GM06990 (cell line): ENCODE results near the gene CARMIL1.
"Not testable (repeated sequence)": the region's sequence is repeated elsewhere in the genome, so short reads cannot be mapped to it uniquely, and the experiment has no call there.

ENCODE experiments used
- DNase-seq: peaks from one replicate; pipeline ENCODE4 v3.0.0-alpha.2; 2011; ENCODE audit not compliant: insufficient read length; ENCODE audit errors: extremely low read depth
- H3K27me3 ChIP-seq: replicated peaks from 2 replicates; pipeline ENCODE4 v1.6.0; 2011; ENCODE audit warnings: low read length; ENCODE audit not compliant: control insufficient read depth, insufficient read depth
- H3K36me3 ChIP-seq: 2 replicates; pipeline ENCODE4 v1.5.1; 2011; ENCODE audit warnings: low read length; ENCODE audit not compliant: control insufficient read depth, insufficient read depth
- H3K4me3 ChIP-seq: replicated peaks from 2 replicates; pipeline ENCODE4 v1.5.1; 2011; ENCODE audit warnings: low read depth, mild to moderate bottlenecking, control low read depth, low read length
- TF ChIP-seq, protein P1 (sequence below): IDR thresholded peaks from 2 replicates; pipeline ENCODE4 v1.5.1; 2011; ENCODE audit warnings: low read length, control low read depth, mild to moderate bottlenecking, inconsistent platforms; ENCODE audit not compliant: insufficient read depth, poor library complexity, severe bottlenecking

The CARMIL1 gene

DNA sequence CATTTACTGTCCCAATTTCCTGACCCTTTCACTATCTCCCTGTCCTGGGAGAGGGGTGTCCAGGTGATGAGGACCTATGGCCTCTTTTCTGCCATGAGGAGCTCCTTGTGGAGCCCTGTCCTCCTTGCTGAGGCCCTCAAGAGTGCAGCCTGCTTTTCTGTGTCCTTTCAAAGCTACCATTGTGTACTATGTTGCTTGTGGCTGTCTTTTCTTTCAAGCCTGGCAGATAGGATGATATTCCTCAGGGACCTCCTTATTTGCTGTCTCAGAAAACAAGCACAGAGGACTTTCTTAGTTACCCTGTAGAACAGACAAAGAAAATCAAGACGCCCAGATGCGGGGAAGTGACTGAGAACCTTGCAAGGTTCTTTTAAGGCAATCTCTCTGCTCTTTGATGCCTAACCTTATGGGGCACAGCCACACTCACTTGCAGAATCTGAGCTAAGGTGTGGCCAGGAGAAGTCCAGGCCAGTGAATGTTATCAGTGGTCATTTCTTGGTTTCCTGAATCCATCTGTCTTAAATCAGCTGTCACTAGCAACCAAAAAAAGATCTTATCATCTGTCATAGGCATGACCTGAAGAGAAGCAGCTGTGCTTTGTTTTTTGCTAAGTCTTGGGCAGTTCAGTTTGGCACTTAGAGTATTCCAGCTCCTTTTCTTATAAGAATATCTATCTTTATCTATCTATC is 17.2 kb downstream of the CARMIL1 start:
- TF ChIP-seq, protein P1, sequence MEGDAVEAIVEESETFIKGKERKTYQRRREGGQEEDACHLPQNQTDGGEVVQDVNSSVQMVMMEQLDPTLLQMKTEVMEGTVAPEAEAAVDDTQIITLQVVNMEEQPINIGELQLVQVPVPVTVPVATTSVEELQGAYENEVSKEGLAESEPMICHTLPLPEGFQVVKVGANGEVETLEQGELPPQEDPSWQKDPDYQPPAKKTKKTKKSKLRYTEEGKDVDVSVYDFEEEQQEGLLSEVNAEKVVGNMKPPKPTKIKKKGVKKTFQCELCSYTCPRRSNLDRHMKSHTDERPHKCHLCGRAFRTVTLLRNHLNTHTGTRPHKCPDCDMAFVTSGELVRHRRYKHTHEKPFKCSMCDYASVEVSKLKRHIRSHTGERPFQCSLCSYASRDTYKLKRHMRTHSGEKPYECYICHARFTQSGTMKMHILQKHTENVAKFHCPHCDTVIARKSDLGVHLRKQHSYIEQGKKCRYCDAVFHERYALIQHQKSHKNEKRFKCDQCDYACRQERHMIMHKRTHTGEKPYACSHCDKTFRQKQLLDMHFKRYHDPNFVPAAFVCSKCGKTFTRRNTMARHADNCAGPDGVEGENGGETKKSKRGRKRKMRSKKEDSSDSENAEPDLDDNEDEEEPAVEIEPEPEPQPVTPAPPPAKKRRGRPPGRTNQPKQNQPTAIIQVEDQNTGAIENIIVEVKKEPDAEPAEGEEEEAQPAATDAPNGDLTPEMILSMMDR: no peak
- DNase-seq: no peak

DNA sequence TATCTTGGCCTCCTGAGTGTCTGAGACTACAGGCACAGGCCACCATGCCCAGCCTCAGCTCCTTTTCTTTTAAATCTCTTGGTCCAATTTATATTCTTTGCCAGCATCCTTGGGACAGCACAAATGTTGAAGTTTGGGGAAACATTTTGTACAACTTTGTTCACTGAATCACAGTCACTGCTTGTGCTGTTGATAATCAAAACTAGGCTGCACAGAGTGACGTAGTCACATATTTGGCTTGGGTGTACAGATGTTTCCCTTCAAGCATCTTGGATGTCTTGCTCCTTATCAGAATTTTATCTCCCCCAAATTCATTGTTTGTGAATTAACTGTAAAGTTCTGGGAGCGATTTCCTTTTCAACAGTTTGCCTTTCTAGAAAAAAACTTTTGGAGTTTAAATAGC is 17.9 kb downstream of the CARMIL1 start:
- no peak overlapping the region for H3K4me3 ChIP-seq
- DNase-seq: no peak
- no peaks in the 10 kb centered on the region for H3K36me3 ChIP-seq
- TF ChIP-seq, protein P1: no peak
- H3K27me3 ChIP-seq: no peaks in the 10 kb centered on the region; the same call in 1 of the 2 replicates

More for the DNA sequence above, 17.2 kb downstream of the CARMIL1 start:
- H3K36me3 ChIP-seq: no peaks in the 10 kb centered on the region
- no peak overlapping the region for H3K4me3 ChIP-seq
- H3K27me3 ChIP-seq: no peaks in the 10 kb centered on the region; the same call in 1 of the 2 replicates

DNA sequence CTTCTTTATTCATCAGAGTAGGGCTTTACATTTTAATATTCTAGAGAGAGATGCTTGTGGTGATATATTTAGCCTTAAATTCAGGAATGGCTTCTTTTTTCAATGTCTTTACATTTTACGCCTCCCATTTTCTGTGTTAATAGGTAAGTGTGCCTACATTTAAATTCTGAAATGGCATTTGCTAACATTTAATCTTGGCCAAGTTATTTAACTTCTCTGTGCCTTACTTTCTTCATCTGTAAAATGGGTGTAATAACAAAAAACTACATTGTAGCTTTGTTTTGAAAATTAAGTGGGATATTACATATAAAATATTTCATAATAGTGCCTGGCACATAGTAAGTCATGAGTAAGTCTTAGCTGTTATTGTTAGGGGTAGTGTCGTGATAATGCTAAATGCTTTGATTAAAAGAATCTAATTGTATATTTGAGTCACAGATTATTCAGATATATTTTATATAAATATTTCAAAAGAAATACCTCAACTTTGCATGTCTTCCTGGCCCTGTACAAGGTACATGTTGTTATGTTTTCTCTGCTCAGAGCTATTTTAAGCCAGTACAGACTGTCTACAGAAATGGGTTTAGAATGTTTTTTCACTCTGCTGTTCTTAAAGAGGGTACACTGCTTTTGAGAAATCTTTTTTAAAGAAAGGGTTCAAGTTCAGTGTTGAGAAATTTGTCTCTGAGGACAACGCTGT is 18.8 kb downstream of the CARMIL1 start:
- DNase-seq: no peak
- Histone ChIP-seq H3K4me3 (no peak overlapping the region), H3K27me3 (no peaks in the 10 kb centered on the region; the same call in 1 of the 2 replicates), H3K36me3 (no peaks in the 10 kb centered on the region)
- TF ChIP-seq, protein P1: no peak

DNA sequence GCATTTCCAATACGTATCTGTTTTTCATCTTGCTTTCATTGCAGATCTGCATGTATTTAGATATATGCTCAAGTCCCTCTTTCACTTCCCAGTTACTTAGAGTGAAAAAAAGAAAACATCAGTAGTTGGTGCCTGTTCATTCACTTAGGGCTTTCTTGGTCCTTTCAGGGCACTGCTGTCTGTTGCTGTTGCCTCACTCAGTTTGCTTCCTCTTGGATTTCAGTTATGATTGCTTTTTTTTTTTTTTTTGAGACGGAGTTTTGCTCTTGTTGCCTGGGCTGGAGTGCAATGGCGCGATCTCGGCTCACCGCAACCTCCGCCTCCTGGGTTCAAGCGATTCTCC is 19.3 kb downstream of the CARMIL1 start:
- H3K36me3 ChIP-seq, H3K4me3 ChIP-seq, DNase-seq, H3K27me3 ChIP-seq: not testable (repeated sequence)

DNA sequence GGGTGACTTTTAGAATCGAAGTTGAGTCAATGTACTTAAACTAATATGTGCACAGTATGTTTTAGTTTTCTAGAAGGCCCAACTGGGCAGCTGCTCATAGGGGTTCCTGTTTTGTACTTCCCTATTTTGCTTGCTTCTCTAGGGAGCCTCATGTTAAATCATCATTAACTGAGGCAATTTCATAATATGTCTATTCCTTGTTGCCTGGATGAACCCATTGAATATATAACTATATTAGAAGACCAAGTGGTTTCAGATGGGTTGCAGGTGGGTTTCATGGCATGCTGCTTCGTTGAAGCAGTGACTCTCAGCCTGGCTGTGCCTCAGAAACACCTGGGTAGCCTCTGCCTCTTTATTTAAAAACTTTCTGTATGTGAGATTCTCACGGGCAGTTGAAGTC is 22.2 kb downstream of the CARMIL1 start:
- no peak overlapping the region for H3K4me3 ChIP-seq
- no peak for DNase-seq
- TF ChIP-seq, protein P1: no peak
- H3K36me3 ChIP-seq: no peaks in the 10 kb centered on the region
- no peaks in the 10 kb centered on the region; the same call in none of the 2 replicates for H3K27me3 ChIP-seq

DNA sequence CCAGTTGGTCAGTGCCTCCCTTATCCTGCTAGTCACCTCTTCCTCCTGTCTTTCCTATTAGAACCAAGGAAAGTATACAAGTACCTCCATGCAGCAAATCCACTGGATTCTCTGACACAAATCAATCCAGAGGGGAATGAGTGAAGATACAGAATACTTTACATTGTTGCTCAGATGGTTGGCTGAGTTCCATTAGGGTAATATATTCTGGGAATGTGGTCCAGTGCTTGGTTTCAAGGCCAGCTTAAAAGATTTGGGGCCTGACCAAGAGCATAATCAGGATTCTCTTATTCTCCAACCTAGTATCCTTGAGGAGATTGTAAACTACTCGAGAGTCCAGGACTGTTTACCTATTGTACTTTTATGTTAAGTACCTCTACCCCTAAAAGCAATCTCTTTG is 23.0 kb downstream of the CARMIL1 start:
- Histone ChIP-seq H3K36me3 (no peaks in the 10 kb centered on the region), H3K4me3 (no peak overlapping the region), H3K27me3 (no peaks in the 10 kb centered on the region; the same call in 1 of the 2 replicates)
- DNase-seq: no peak
- TF ChIP-seq, protein P1: no peak
